Heart right ventricle (tissue), 16 donors: ENCODE data around the gene FAM187B. TPM values are rescaled to one million over a fixed set of nuclear protein-coding genes. Genes with fewer than 3 reads are reported as not detected.
"Not testable (repeated sequence)": the region's sequence is repeated elsewhere in the genome, so short reads cannot be mapped to it uniquely, and the experiment has no call there.

Experiments
- ATAC-seq, 8 donors: fragments of 200-7000 bp; cut with Tn5 transposase; one replicate each; pipeline ENCODE4 v1.9.1; 2020; ENCODE audit warnings: mild to moderate bottlenecking in 8 of 8, moderate library complexity in 8 of 8, moderate number of reproducible peaks in 1 of 8
- DNase-seq, 2 donors: peaks; one replicate each; pipeline ENCODE4 v3.0.0-alpha.2; 2020
- H3K27ac ChIP-seq, 10 donors: fragments of 200-600 bp; sonication (generic) in 2 of 10; one replicate each; pipeline versions ENCODE4 v1.5.0 to v1.8.0; 2020 to 2022; ENCODE audit warnings: mild to moderate bottlenecking in 3 of 10
- H3K27me3 ChIP-seq, 7 donors: fragments of 200-600 bp; one replicate each; pipeline ENCODE4 v1.8.0; 2021 to 2022; ENCODE audit warnings: mild to moderate bottlenecking in 2 of 7
- H3K36me3 ChIP-seq, 9 donors: fragments of 200-600 bp; sonication (generic) in 1 of 9; one replicate each; pipeline versions ENCODE4 v1.5.0 to v1.8.0; 2020 to 2022; ENCODE audit warnings: mild to moderate bottlenecking in 2 of 9
- H3K4me1 ChIP-seq, 9 donors: fragments of 200-600 bp; sonication (generic) in 1 of 9; one replicate each; pipeline versions ENCODE4 v1.5.0 to v1.8.0; 2020 to 2022; ENCODE audit warnings: mild to moderate bottlenecking in 4 of 9
- H3K4me3 ChIP-seq, 10 donors: fragments of 200-600 bp; sonication (generic) in 2 of 10; one replicate each; pipeline versions ENCODE4 v1.5.0 to v1.8.0; 2020 to 2022; ENCODE audit warnings: mild to moderate bottlenecking in 7 of 10, moderate library complexity in 2 of 10
- H3K9me3 ChIP-seq, 11 donors: fragments of 200-600 bp in 10 of 11; sonication (generic) in 2 of 11; one replicate each; pipeline versions ENCODE4 v1.5.0 to v1.8.0; 2013 to 2022; ENCODE audit warnings: mild to moderate bottlenecking in 2 of 11, control low read depth in 1 of 11, moderate library complexity in 1 of 11
- CTCF ChIP-seq, 9 donors: fragments of 200-600 bp; sonication (generic) in 2 of 9; IDR thresholded peaks; one replicate each; pipeline versions ENCODE4 v1.5.0 to v1.8.0; 2021 to 2022; ENCODE audit warnings: antibody characterized with exemption in 9 of 9, mild to moderate bottlenecking in 5 of 9, moderate library complexity in 1 of 9
- WGBS, 2 donors: extraction: QIAGEN DNeasy Blood & Tissue Kit; methylation state at CpG; one replicate each; pipeline ENCODE4 v1.1.7; 2013; ENCODE audit warnings: inconsistent platforms in 1 of 2; 5-methylcytosine and 5-hydroxymethylcytosine counted together
- intact Hi-C, 10 donors: fragments of 100-400 bp; cut with DNase I; formaldehyde crosslinking; loops; one replicate each; pipeline versions ENCODE4 v1.11.1 to v1.14.2; 2022
- polyA plus RNA-seq, 2 donors: library from polyadenylated mRNA; stranded (reverse); fragments of 200-250 nt; gene quantifications; one replicate each; pipeline ENCODE4 v1.2.3, GENCODE V29; 2013
- total RNA-seq, 10 donors: library from RNA; stranded (reverse); fragmentation: NEBNext Ultra II Directional in 3 of 10; extraction: Animal tissue kit (Norgen Biotek cat#: 25700) in 3 of 10; gene quantifications; one replicate each; pipeline versions ENCODE4 v1.2.1 to v1.2.4, GENCODE V29; 2021 to 2023
- donor health status: Arrhythmogenic right ventricular cardiomyopathy.
- donor health status: ischemic (EF 13 %, LVEDD 7.1; RV severe dilation, severe dysfunction).
- donor health status: healthy with polysubstance abuse.
- donor health status: DM: no; HTN: yes; CAD: no.
- donor health status: DM: no; HTN: no; CAD: no.
- donor health status: ischemic (EF 25% LVEDD 6.9; RV normal size, moderate dysfunction).
- donor health status: ischemic (EF 25% LVEDD 5.7; RV mildly dilated, moderate dysfunction).
- donor health status: healthy.
- donor health status: DM: yes; HTN: yes; CAD: no.
- donor health status: Ischemic cardiomyopathy.
- donor health status: ischemic (EF 35%, LVEDD 5.7; RV mildly dilated, moderate dysfunction).
- donor health status: nonischemic (EF 11% LVEDD 7.7; RV severe dilation, severe dysfunction).
- donor health status: DM: yes; HTN: yes; CAD: no.
- donor health status: PGD.
- donor health status: ischemic (EF 29% LVEDD 5.4; RV normal size, mild dysfunction).
- donor health status: nonischemic (EF 23%, LVEDD 6.1; RV moderate dilation, normal function).

FAM187B gene
- total and polyA plus RNA-seq, 12 donors: 0.48 TPM; not detected in 11

- no peak for TF ChIP-seq CTCF (IDR thresholded peaks at IDR 0.05)
- H3K9me3 ChIP-seq: no peaks in the 10 kb centered on the region
- intact Hi-C loops: no loop called here
- 77 to 79% methylated on average over 6 of the region's 6 CpGs for WGBS, 2 donors
- no peaks in the 10 kb centered on the region for H3K27me3 ChIP-seq
- ATAC-seq: no peak
- DNase-seq: no peak
- peak overlapping the region in 1 of 10 donors; percentile 70 for H3K27ac ChIP-seq
- H3K4me1 ChIP-seq: peaks cover 0 to 37% (median 0%) of the 10 kb centered on the region in 9 donors
- H3K4me3 ChIP-seq: no peak overlapping the region
- no peaks in the 10 kb centered on the region for H3K36me3 ChIP-seq
Measured at GRCh38 chr19:35205733-35206323, 22.7 kb downstream of the FAM187B start.

DNA sequence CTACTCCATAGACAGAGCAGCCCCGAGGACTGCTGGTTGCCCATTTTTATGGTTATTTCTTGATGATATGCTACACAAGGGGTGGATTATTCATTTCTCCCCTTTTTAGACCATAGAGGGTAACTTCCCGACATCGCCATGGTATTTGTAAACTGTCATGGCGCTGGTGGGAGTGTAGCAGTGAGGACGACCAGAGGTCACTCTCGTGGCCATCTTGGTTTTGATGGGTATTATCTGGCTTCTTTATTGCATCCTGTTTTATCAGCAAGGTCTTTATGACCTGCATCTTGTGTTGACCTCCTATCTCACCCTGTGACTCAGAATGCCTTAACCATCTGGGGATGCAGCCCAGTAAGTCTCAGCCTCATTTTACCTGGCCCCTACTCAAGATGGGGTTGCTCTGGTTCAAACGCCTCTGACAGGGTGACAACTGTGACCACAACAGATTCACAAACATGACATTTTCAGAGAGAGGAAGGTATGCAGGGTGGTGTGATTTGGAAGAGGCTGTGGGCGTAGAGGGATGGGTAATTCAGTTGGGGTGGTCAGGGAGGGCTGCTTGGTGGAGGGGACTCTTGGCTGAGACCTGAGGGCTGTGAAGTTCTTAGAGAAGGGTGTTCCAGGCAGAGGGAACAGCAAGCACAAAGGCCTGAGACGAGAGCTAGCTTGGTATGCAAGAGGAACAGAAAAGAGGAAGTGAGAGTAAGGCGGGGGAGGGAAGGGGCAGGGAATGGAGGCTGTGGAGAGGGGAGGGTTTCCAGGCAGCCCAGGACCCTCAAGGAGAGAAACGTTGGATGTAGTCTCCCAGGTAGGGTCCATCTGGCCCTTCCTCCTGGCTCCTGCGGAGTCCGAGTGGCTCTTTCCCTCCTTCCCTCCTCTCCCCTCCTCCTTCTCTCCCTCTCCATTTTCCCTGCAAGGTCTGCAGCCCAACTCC, 23.5 kb downstream of the FAM187B start:
- H3K4me1 ChIP-seq: peaks cover 0 to 31% (median 0%) of the 10 kb centered on the region in 9 donors
- DNase-seq: peak in 1 of 2 donors; percentile 33
- no peaks in the 10 kb centered on the region for H3K36me3 ChIP-seq
- H3K27me3 ChIP-seq: no peaks in the 10 kb centered on the region
- no peak for TF ChIP-seq CTCF (IDR thresholded peaks at IDR 0.05)
- H3K27ac ChIP-seq: peak overlapping the region in 1 of 10 donors; percentile 70
- no peak overlapping the region for H3K4me3 ChIP-seq
- H3K9me3 ChIP-seq: no peaks in the 10 kb centered on the region
- peak in 6 of 8 donors; percentile 26 to 65 (median 44) for ATAC-seq
- intact Hi-C loops: no loop called here
- 70 to 81% methylated on average over 13 of the region's 13 CpGs for WGBS, 2 donors

- ATAC-seq (no peak), DNase-seq (no peak)
- intact Hi-C loops: no loop called here
- TF ChIP-seq CTCF (IDR thresholded peaks at IDR 0.05): no peak
- Histone ChIP-seq H3K4me1 (peaks cover 0 to 31% (median 0%) of the 10 kb centered on the region in 9 donors), H3K9me3 (no peaks in the 10 kb centered on the region), H3K36me3 (no peaks in the 10 kb centered on the region), H3K27me3 (peaks cover 0 to 4% (median 0%) of the 10 kb centered on the region in 7 donors), H3K4me3 (no peak overlapping the region), H3K27ac (peak overlapping the region in 1 of 10 donors; percentile 70)
- WGBS, 2 donors: 88 to 89% methylated on average over 4 of the region's 4 CpGs
Measured at GRCh38 chr19:35202722-35203688, 25.5 kb downstream of the FAM187B start.

DNA sequence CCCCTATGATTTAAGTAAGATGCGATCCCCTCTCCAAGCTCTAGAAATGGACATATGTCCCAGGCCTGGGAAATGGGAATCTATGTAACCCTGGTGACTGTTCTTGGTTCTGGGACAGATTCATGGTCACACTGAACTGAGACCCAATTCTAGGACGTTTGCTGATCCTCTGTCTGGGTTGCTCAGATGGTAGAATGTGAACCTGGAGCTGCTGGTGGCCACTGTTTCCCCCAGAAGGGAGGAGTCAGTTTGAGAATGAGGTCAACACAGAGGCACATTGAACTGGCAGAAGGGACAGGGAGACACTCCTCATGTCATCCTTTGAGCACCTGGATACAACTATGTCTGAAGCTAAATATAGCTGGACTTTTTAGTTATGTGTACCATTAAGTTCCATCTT, 29.1 kb downstream of the FAM187B start:
- H3K4me3 ChIP-seq: no peak overlapping the region
- peaks cover 0 to 4% (median 0%) of the 10 kb centered on the region in 7 donors for H3K27me3 ChIP-seq
- DNase-seq: no peak
- no peak for ATAC-seq
- H3K27ac ChIP-seq: no peak overlapping the region
- H3K36me3 ChIP-seq: no peaks in the 10 kb centered on the region
- WGBS, 2 donors: 67 to 71% methylated on average over 2 of the region's 2 CpGs
- no peak for TF ChIP-seq CTCF (IDR thresholded peaks at IDR 0.05)
- peaks cover 0 to 6% (median 0%) of the 10 kb centered on the region in 9 donors for H3K4me1 ChIP-seq
- H3K9me3 ChIP-seq: no peaks in the 10 kb centered on the region
- intact Hi-C loops: no loop called here

DNA sequence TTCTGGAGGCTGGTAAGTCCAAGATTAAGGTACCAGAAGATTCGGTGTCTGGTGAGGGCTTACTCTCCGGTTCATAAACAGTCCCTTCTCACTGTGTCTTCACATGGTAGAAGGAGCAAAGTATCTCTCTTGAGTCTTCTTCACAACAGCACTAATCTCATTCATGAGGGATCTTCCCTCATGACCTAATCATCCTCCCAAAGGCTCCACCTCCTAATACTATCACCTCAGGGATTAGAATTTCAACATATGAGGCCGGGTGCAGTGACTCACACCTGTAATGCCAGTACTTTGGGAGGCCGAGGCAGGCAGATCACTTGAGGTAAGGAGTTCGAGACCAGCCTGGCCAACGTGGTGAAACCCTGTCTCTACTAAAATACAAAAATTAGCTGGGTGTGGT, 31.7 kb downstream of the FAM187B start:
- intact Hi-C loops, H3K4me1 ChIP-seq, H3K27me3 ChIP-seq, H3K4me3 ChIP-seq, H3K27ac ChIP-seq, H3K36me3 ChIP-seq, H3K9me3 ChIP-seq, ATAC-seq, DNase-seq: not testable (repeated sequence)
- 80 to 82% methylated on average over 6 of the region's 6 CpGs for WGBS, 2 donors
